Neural progenitor cell (in vitro differentiated cells): Measurements from ENCODE around the gene FIBCD1. TPM values are rescaled to one million over a fixed set of nuclear protein-coding genes. Genes with fewer than 3 reads are reported as not detected.

ENCODE experiments used
- DNase-seq: peaks from one replicate; pipeline ENCODE4 v3.0.0-alpha.2; 2016; ENCODE audit warnings: low spot score
- H2AFZ ChIP-seq: fragments of 200-600 bp; sonication (generic); replicated peaks from 2 replicates; pipeline ENCODE4 v1.6.1; 2016; ENCODE audit warnings: antibody characterized with exemption
- H3F3A ChIP-seq: fragments of 200-600 bp; sonication (generic); 2 replicates; pipeline ENCODE4 v1.6.1; 2016; ENCODE audit warnings: antibody characterized with exemption, low read depth
- H3K27ac ChIP-seq: fragments of 200-600 bp; sonication (generic); 2 replicates; pipeline ENCODE4 v1.5.1; 2016; ENCODE audit warnings: mild to moderate bottlenecking
- H3K27me3 ChIP-seq: fragments of 200-600 bp; sonication (generic); 2 replicates; pipeline ENCODE4 v1.6.1; 2016; ENCODE audit warnings: mild to moderate bottlenecking, moderate library complexity
- H3K36me3 ChIP-seq: fragments of 200-600 bp; sonication (generic); 2 replicates; pipeline ENCODE4 v1.5.1; 2016
- H3K4me1 ChIP-seq: fragments of 200-600 bp; sonication (generic); 2 replicates; pipeline ENCODE4 v1.6.1; 2016; ENCODE audit warnings: mixed run types
- H3K4me2 ChIP-seq: fragments of 200-600 bp; sonication (generic); 2 replicates; pipeline ENCODE4 v1.6.1; 2016
- H3K4me3 ChIP-seq: fragments of 200-600 bp; sonication (generic); 2 replicates; pipeline ENCODE4 v1.5.1; 2016
- H3K79me2 ChIP-seq: fragments of 200-600 bp; sonication (generic); 2 replicates; pipeline ENCODE4 v1.6.1; 2016; ENCODE audit warnings: low read depth
- H3K9ac ChIP-seq: fragments of 200-600 bp; sonication (generic); 2 replicates; pipeline ENCODE4 v1.6.1; 2016
- H3K9me3 ChIP-seq: fragments of 200-600 bp; sonication (generic); 2 replicates; pipeline ENCODE4 v1.5.1; 2016; ENCODE audit warnings: low read depth
- H4K20me1 ChIP-seq: fragments of 200-600 bp; sonication (generic); 2 replicates; pipeline ENCODE4 v1.6.1; 2016; ENCODE audit warnings: low read depth
- H3K27ac Mint-ChIP-seq: 3 replicates; pipeline ENCODE4 v1.8.0; 2021; ENCODE audit warnings: mixed read lengths
- H3K27me3 Mint-ChIP-seq: 2 replicates; pipeline ENCODE4 v1.8.0; 2022; ENCODE audit warnings: low read depth, mild to moderate bottlenecking, inconsistent platforms, moderate library complexity, mixed read lengths; ENCODE audit not compliant: insufficient read depth
- H3K36me3 Mint-ChIP-seq: 3 replicates; pipeline ENCODE4 v1.8.0; 2021; ENCODE audit warnings: mixed read lengths
- H3K4me1 Mint-ChIP-seq: 3 replicates; pipeline ENCODE4 v1.8.0; 2021; ENCODE audit warnings: mixed read lengths
- H3K4me3 Mint-ChIP-seq: 3 replicates; pipeline ENCODE4 v1.8.0; 2021; ENCODE audit warnings: mild to moderate bottlenecking, moderate library complexity, mixed read lengths
- H3K9me3 Mint-ChIP-seq: 3 replicates; pipeline ENCODE4 v1.8.0; 2020; ENCODE audit warnings: mixed read lengths
- EZH2 ChIP-seq: fragments of 200-600 bp; sonication (generic); IDR thresholded peaks from 2 replicates; pipeline ENCODE4 v1.6.1; 2017; ENCODE audit warnings: antibody characterized with exemption, mild to moderate bottlenecking, moderate library complexity
- EZH2phosphoT487 ChIP-seq: fragments of 200-600 bp; sonication (generic); IDR thresholded peaks from 2 replicates; pipeline ENCODE4 v1.6.1; 2017; ENCODE audit warnings: antibody characterized with exemption
- total RNA-seq: library from RNA; depleted of rRNA; stranded (reverse); fragments of >200 nt; gene quantifications from 2 replicates; pipeline ENCODE4 v1.2.3, GENCODE V29; 2015; ENCODE audit warnings: low replicate concordance
- TF ChIP-seq, protein P1 (sequence below): fragments of 200-600 bp; sonication (generic); IDR thresholded peaks from 2 replicates; pipeline ENCODE4 v1.5.1; 2017; ENCODE audit warnings: antibody characterized with exemption, mild to moderate bottlenecking

FIBCD1 gene
- total RNA-seq, 1 donor from 2014 or later: 1.8 TPM

DNA sequence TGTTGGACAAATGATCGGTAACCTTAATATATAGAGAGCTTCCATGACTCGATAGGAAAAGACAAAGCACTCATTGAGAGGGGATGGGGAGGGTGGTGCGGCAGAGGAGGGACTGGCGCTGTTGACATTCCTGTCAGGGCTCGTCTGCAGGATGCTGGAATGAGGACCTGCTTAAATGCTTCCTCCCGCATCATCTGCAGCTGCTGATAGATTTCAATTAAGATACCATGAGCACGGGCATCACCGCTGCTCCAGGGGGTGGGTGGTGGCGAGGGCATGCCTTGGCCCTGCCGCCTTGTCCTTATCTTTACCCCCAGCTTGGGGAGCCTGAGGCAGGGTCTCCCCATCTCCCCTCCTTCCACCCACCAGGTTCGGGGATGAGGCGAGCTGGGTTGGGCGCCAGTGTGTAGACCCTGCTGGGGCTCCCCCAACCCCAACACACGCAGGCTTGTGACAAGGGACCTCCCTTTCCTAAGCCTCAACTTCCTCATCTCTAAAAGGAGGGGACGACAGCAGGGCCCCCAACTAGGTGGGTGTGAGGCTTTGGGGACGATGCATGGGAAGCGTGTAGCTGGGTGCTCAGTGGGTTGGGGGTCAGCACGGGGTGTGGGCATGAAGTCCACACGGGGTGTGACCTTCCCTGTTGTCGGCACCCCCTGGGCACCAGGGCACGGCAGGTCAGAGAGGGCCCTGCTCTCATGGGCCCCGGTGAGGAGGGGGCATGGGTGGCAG is 30.7 kb downstream of the FIBCD1 start:
- no peak overlapping the region for H3K4me3 ChIP-seq
- DNase-seq: no peak
- no peak overlapping the region for H3K4me2 ChIP-seq
- H3K79me2 ChIP-seq: no peaks in the 10 kb centered on the region
- Mint-ChIP-seq H3K27ac (peak overlapping the region; percentile 13), H3K9me3 (no peaks in the 10 kb centered on the region), H3K27me3 (peaks cover 6% of the 10 kb centered on the region), H3K36me3 (no peaks in the 10 kb centered on the region), H3K4me3 (no peak overlapping the region), H3K4me1 (peaks cover 19% of the 10 kb centered on the region)
- H3K27me3 ChIP-seq: no peaks in the 10 kb centered on the region
- no peaks in the 10 kb centered on the region for H4K20me1 ChIP-seq
- H2AFZ ChIP-seq: no peak overlapping the region
- TF ChIP-seq EZH2 (no peak), EZH2phosphoT487 (no peak)
- TF ChIP-seq, protein P1, sequence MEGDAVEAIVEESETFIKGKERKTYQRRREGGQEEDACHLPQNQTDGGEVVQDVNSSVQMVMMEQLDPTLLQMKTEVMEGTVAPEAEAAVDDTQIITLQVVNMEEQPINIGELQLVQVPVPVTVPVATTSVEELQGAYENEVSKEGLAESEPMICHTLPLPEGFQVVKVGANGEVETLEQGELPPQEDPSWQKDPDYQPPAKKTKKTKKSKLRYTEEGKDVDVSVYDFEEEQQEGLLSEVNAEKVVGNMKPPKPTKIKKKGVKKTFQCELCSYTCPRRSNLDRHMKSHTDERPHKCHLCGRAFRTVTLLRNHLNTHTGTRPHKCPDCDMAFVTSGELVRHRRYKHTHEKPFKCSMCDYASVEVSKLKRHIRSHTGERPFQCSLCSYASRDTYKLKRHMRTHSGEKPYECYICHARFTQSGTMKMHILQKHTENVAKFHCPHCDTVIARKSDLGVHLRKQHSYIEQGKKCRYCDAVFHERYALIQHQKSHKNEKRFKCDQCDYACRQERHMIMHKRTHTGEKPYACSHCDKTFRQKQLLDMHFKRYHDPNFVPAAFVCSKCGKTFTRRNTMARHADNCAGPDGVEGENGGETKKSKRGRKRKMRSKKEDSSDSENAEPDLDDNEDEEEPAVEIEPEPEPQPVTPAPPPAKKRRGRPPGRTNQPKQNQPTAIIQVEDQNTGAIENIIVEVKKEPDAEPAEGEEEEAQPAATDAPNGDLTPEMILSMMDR: no peak
- H3K9me3 ChIP-seq: no peaks in the 10 kb centered on the region
- H3K36me3 ChIP-seq: no peaks in the 10 kb centered on the region
- peaks cover 13% of the 10 kb centered on the region for H3K4me1 ChIP-seq
- peaks cover 11% of the 10 kb centered on the region for H3F3A ChIP-seq
- no peak overlapping the region for H3K9ac ChIP-seq
- no peak overlapping the region for H3K27ac ChIP-seq

DNA sequence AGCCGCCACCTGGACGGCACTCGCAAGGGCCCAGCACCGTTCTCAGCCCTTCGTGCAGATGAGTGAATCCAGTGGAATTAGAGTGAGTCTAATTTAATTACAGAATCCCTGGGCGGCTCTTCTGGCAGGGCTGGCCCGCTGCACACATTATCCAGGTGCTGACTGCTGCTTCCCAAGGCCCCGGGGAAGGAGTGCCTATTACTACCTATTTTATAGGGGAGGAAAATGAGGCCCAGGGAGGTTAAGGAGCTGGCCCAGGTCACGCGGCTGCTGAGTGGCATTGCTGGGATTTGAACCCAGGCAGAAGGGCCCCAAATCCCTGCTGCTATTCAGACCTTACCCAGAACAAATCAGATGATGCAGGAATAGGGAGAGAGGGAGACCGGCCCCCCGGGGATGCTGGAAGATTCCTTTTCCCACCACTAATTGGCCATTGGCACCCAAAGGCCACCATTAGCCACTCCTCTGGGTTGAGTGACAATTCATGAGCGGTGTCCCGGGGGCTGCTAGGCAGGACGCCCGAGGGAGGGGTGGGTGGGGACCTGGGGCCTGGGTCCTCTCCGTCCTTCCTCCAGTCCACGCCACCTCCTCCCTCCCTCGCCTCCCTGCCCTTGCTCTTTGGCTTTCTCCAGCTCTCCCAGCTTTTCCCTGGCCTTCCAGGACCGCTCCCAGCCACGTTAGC is 32.2 kb downstream of the FIBCD1 start:
- Histone ChIP-seq H3K4me3 (no peak overlapping the region), H3K27ac (no peak overlapping the region), H2AFZ (no peak overlapping the region), H3K79me2 (no peaks in the 10 kb centered on the region), H3K4me1 (peaks cover 4% of the 10 kb centered on the region), H3K9me3 (no peaks in the 10 kb centered on the region), H3F3A (peaks cover 3% of the 10 kb centered on the region), H4K20me1 (no peaks in the 10 kb centered on the region), H3K4me2 (no peak overlapping the region), H3K36me3 (no peaks in the 10 kb centered on the region), H3K9ac (no peak overlapping the region), H3K27me3 (no peaks in the 10 kb centered on the region)
- Mint-ChIP-seq H3K4me1 (peaks cover 10% of the 10 kb centered on the region), H3K27ac (peak overlapping the region; percentile 85), H3K4me3 (no peak overlapping the region), H3K27me3 (peaks cover 2% of the 10 kb centered on the region), H3K9me3 (no peaks in the 10 kb centered on the region), H3K36me3 (no peaks in the 10 kb centered on the region)
- no peak for TF ChIP-seq EZH2
- TF ChIP-seq, protein P1: no peak
- no peak for TF ChIP-seq EZH2phosphoT487
- peak; percentile 43 for DNase-seq

DNA sequence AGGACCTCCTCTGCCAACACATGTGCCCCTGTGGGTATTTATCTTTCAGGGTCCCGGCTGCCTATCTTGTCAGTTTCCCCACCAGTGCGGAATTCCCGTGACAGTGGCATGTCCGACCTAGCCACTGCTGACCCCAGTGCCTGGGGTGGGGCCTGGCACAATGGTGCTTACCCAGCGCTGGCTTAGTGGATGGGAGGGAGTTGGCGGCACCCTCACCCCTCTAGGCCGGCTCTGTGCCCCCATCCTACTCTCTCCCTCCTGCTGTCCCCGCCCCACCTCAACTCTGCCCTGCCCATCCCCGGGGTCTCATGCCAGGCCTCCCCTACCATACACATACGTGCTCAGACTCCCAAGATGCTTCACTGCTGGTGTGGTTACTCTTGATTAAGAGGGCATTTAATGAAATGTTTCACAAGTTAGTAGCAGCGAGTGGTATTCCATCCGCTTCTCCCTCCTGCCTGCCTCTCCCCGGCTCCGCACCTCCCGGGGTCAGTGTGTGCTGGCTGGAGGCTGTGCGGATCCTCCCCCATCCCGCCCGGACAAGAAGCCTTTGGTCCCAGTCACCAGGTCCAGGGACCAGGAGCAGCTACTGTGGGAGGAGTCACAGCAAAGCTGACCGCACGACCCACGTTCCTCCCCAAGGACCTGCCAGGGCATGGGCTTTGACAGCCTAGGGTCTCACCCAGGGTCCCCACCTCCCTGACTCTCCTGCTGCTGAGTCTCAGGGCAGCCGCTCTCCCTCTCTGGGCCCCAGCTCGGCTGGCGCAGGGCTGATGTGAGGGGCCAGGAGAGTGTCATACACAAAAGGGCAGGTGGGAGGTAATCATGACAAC is 32.9 kb downstream of the FIBCD1 start:
- H3F3A ChIP-seq: peaks cover 3% of the 10 kb centered on the region
- Mint-ChIP-seq H3K4me3 (no peak overlapping the region), H3K36me3 (no peaks in the 10 kb centered on the region), H3K27me3 (peaks cover 2% of the 10 kb centered on the region), H3K4me1 (peaks cover 10% of the 10 kb centered on the region), H3K9me3 (no peaks in the 10 kb centered on the region), H3K27ac (no peak overlapping the region)
- no peak for DNase-seq
- H3K27ac ChIP-seq: no peak overlapping the region
- no peaks in the 10 kb centered on the region for H3K36me3 ChIP-seq
- H3K9me3 ChIP-seq: no peaks in the 10 kb centered on the region
- H3K9ac ChIP-seq: no peak overlapping the region
- no peak overlapping the region for H3K4me3 ChIP-seq
- peaks cover 4% of the 10 kb centered on the region for H3K4me1 ChIP-seq
- H3K79me2 ChIP-seq: no peaks in the 10 kb centered on the region
- no peaks in the 10 kb centered on the region for H4K20me1 ChIP-seq
- TF ChIP-seq EZH2phosphoT487: no peak
- TF ChIP-seq, protein P1: no peak
- no peak for TF ChIP-seq EZH2
- no peak overlapping the region for H3K4me2 ChIP-seq
- no peaks in the 10 kb centered on the region for H3K27me3 ChIP-seq
- H2AFZ ChIP-seq: no peak overlapping the region
